ENCODE data around the gene CDCA5. TPM values are rescaled to one million over a fixed set of nuclear protein-coding genes. Genes with fewer than 3 reads are reported as not detected.
A peak's percentile ranks its signal among the peaks of the same experiment; 100 is the strongest.

CDCA5 gene
- total and polyA plus RNA-seq, 2 donors (not counting 1 experiment from before 2014, with no cell fraction given) = 3.0 to 4.6 TPM

DNA sequence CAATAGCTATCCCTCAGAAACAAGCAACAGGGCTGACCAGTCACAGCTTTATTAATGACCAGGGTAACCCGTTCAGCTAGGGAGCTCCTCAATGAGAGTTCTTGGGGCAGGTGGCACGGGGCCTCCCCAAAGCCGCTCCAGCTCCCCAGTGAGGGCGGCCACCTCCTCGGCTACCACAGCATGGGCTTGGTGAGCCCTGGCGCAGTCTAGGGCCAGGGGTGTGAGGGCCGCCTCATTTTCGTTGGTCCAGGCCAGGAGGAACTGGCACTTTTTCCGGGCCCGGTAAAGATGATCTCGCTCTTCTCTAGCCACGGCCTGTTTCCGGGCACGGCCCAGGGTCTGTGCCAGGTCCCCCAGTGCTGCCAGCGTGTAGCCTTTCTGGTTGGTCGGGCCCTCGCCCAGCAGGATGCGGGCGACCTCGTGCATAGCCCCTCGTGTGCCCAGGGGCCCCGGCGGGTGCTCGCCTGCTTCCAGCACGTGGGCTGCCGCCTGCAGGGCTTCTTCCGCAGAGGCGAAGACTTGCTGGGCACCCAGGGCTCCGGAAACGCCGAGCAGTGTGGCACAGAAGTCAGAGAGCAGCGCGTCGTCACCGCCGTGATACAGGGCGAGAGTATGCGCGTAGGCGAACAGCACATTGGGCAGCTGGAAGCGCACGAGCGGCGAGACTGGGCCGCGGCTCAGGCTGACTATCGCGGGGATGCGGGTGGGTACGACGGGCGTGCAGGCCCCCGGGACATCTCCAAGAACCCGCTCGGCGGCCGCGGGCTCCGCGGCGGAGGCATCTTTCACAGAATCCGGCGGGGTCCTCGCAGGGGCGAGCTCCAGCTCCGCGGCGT lies 32.7 kb upstream of the CDCA5 start:
- Histone ChIP-seq H4K20me1 (ENCODE audit: control insufficient read depth, extremely low read depth, insufficient read depth, low read length) (no peaks in the 10 kb centered on the region), H3K27ac (ENCODE audit: insufficient read depth, low read length) (peak overlapping the region; percentile 85), H3K4me3 (replicated peaks in 1 of 4; ENCODE audit: control extremely low read depth in 1 of 4, insufficient read depth in 1 of 4, low read depth in 3 of 4, low read length in 4 of 4) (peak overlapping the region; percentile 74 to 94 (median 83)), H3K4me1 (ENCODE audit: control insufficient read depth, extremely low read depth, insufficient read depth, low read length) (peaks cover 22% of the 10 kb centered on the region), H3K9me3 (ENCODE audit: control insufficient read depth, insufficient read depth, low read depth, low read length) (no peaks in the 10 kb centered on the region), H3K9ac (ENCODE audit: insufficient read depth, low read length) (peak overlapping the region; percentile 88), H3K27me3 (ENCODE audit: control insufficient read depth, insufficient read depth, low read length) (no peaks in the 10 kb centered on the region), H3K79me2 (ENCODE audit: control insufficient read depth, insufficient read depth, low read length) (peaks cover 30% of the 10 kb centered on the region), H3K36me3 (ENCODE audit: control insufficient read depth, insufficient read depth, low read length) (peaks cover 15% of the 10 kb centered on the region), H2AFZ (ENCODE audit: low read length) (no peak overlapping the region), H3K4me2 (ENCODE audit: extremely low read depth, insufficient read depth, low read length) (peak overlapping the region; percentile 64)
- no peak for TF ChIP-seq EZH2 (IDR thresholded peaks at IDR 0.05; ENCODE audit: low read length, missing control alignments)
- TF ChIP-seq, protein P1, sequence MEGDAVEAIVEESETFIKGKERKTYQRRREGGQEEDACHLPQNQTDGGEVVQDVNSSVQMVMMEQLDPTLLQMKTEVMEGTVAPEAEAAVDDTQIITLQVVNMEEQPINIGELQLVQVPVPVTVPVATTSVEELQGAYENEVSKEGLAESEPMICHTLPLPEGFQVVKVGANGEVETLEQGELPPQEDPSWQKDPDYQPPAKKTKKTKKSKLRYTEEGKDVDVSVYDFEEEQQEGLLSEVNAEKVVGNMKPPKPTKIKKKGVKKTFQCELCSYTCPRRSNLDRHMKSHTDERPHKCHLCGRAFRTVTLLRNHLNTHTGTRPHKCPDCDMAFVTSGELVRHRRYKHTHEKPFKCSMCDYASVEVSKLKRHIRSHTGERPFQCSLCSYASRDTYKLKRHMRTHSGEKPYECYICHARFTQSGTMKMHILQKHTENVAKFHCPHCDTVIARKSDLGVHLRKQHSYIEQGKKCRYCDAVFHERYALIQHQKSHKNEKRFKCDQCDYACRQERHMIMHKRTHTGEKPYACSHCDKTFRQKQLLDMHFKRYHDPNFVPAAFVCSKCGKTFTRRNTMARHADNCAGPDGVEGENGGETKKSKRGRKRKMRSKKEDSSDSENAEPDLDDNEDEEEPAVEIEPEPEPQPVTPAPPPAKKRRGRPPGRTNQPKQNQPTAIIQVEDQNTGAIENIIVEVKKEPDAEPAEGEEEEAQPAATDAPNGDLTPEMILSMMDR (conservative IDR thresholded peaks at IDR 0.05 in 1 of 2, IDR thresholded peaks at IDR 0.05 in 1 of 2; ENCODE audit: low read depth in 1 of 2, low read length in 2 of 2) = no peak
- peak; percentile 27 to 82 for DNase-seq (ENCODE audit: low read depth in 2 of 2)

DNA sequence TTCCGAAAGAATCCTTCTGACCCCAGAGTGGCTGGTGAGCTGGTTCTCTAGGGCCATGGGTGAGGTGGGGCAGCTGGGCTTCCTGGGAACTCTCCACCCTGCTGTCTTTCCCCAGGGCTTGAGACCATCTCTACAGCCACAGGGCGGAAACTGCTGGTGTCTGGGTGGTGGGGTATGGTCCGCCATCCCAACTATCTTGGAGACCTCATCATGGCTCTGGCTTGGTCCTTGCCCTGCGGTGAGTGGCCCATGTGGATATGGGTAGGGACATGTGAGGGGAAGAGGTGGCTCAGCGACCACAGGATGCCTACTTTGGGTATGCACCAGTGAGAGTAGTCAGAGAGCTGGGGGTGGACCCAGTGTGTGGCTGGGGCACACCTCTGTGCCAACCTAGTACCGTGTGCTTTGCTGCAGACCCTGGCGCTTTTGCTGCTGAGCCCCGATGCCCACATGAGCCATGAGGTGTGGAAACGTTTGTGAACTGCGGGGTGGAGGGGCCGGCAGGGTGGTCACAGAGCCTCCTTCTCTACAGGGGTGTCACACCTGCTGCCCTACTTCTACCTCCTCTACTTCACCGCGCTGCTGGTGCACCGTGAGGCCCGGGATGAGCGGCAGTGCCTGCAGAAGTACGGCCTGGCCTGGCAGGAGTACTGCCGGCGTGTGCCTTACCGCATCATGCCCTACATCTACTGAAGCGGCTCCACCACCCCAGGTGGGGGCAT lies 31.7 kb upstream of the CDCA5 start:
- Histone ChIP-seq H3K79me2 (ENCODE audit: control insufficient read depth, insufficient read depth, low read length) (peaks cover 19% of the 10 kb centered on the region), H3K36me3 (ENCODE audit: control insufficient read depth, insufficient read depth, low read length) (peaks cover 12% of the 10 kb centered on the region), H3K4me3 (replicated peaks in 1 of 4; ENCODE audit: control extremely low read depth in 1 of 4, insufficient read depth in 1 of 4, low read depth in 3 of 4, low read length in 4 of 4) (no peak overlapping the region), H3K27me3 (ENCODE audit: control insufficient read depth, insufficient read depth, low read length) (no peaks in the 10 kb centered on the region), H3K9me3 (ENCODE audit: control insufficient read depth, insufficient read depth, low read depth, low read length) (no peaks in the 10 kb centered on the region), H3K4me2 (ENCODE audit: extremely low read depth, insufficient read depth, low read length) (no peak overlapping the region), H4K20me1 (ENCODE audit: control insufficient read depth, extremely low read depth, insufficient read depth, low read length) (no peaks in the 10 kb centered on the region), H3K4me1 (ENCODE audit: control insufficient read depth, extremely low read depth, insufficient read depth, low read length) (peaks cover 19% of the 10 kb centered on the region), H3K27ac (ENCODE audit: insufficient read depth, low read length) (no peak overlapping the region), H3K9ac (ENCODE audit: insufficient read depth, low read length) (no peak overlapping the region), H2AFZ (ENCODE audit: low read length) (no peak overlapping the region)
- no peak for DNase-seq (ENCODE audit: low read depth in 2 of 2)
- TF ChIP-seq, protein P1 (conservative IDR thresholded peaks at IDR 0.05 in 1 of 2, IDR thresholded peaks at IDR 0.05 in 1 of 2; ENCODE audit: low read depth in 1 of 2, low read length in 2 of 2) = no peak
- TF ChIP-seq EZH2 (IDR thresholded peaks at IDR 0.05; ENCODE audit: low read length, missing control alignments) = no peak

DNA sequence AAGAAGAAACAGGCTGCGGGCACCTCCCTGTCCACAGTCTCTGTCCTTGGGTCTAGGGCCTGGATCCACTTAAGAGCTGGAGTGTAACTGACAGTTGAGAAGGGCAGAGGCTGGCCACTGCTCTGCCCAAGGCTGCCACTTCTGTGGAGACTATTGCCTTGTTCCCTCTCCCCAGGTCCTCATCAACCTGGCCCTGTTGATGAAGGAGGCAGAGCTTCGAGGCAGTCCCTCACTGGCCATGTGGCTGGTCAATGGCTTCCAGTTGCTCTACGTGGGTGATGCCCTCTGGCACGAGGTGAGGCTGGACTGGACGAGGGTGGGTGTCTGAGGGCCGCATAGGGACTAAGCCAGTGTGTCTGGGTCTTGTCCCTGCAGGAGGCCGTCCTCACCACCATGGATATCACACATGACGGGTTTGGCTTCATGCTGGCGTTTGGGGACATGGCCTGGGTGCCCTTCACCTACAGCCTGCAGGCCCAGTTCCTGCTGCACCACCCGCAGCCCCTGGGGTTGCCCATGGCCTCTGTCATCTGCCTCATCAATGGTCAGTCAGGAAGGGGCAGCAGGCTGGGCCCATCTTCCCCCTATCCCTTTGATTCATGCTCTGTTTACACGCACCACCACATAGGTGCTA lies 30.8 kb upstream of the CDCA5 start:
- peaks cover 13% of the 10 kb centered on the region for H3K79me2 ChIP-seq (ENCODE audit: control insufficient read depth, insufficient read depth, low read length)
- H3K27me3 ChIP-seq (ENCODE audit: control insufficient read depth, insufficient read depth, low read length) = no peaks in the 10 kb centered on the region
- no peak overlapping the region for H3K4me3 ChIP-seq (replicated peaks in 1 of 4; ENCODE audit: control extremely low read depth in 1 of 4, insufficient read depth in 1 of 4, low read depth in 3 of 4, low read length in 4 of 4)
- H3K9ac ChIP-seq (ENCODE audit: insufficient read depth, low read length) = no peak overlapping the region
- TF ChIP-seq, protein P1 (conservative IDR thresholded peaks at IDR 0.05 in 1 of 2, IDR thresholded peaks at IDR 0.05 in 1 of 2; ENCODE audit: low read depth in 1 of 2, low read length in 2 of 2) = no peak
- no peak for TF ChIP-seq EZH2 (IDR thresholded peaks at IDR 0.05; ENCODE audit: low read length, missing control alignments)
- no peak overlapping the region for H3K27ac ChIP-seq (ENCODE audit: insufficient read depth, low read length)
- H2AFZ ChIP-seq (ENCODE audit: low read length) = no peak overlapping the region
- no peak for DNase-seq (ENCODE audit: low read depth in 2 of 2)
- H3K4me2 ChIP-seq (ENCODE audit: extremely low read depth, insufficient read depth, low read length) = no peak overlapping the region
- peaks cover 9% of the 10 kb centered on the region for H3K36me3 ChIP-seq (ENCODE audit: control insufficient read depth, insufficient read depth, low read length)
- no peaks in the 10 kb centered on the region for H3K9me3 ChIP-seq (ENCODE audit: control insufficient read depth, insufficient read depth, low read depth, low read length)
- peaks cover 19% of the 10 kb centered on the region for H3K4me1 ChIP-seq (ENCODE audit: control insufficient read depth, extremely low read depth, insufficient read depth, low read length)
- H4K20me1 ChIP-seq (ENCODE audit: control insufficient read depth, extremely low read depth, insufficient read depth, low read length) = no peaks in the 10 kb centered on the region

All from fibroblast of lung (primary cell).